ENCODE results near the gene MGAT4A. TPM values are rescaled to one million over a fixed set of nuclear protein-coding genes. Genes with fewer than 3 reads are reported as not detected.

MGAT4A gene
- total and polyA plus RNA-seq, 2 of the 13 experiments (the other 11 are each of a cell fraction or from before 2014, with no cell fraction given) = 47.2 to 90.9 TPM

- H3K9ac ChIP-seq (ENCODE audit: insufficient read depth, low read depth, low read length) = no peak overlapping the region
- TF ChIP-seq SMAD3 (CRISPR knock-in tag; IDR thresholded peaks at IDR 0.05) (no peak), ETS1 (CRISPR knock-in tag; IDR thresholded peaks at IDR 0.05) (no peak), AHR (CRISPR knock-in tag; IDR thresholded peaks at IDR 0.05) (no peak), ATM (IDR thresholded peaks at IDR 0.05; ENCODE audit: borderline replicate concordance) (no peak), GABPA (IDR thresholded peaks at IDR 0.05; ENCODE audit: low read depth, low read length) (no peak), GABPA (CRISPR knock-in tag; IDR thresholded peaks at IDR 0.05; ENCODE audit: low read depth) (no peak), FIP1L1 (IDR thresholded peaks at IDR 0.05; ENCODE audit: borderline replicate concordance, insufficient read depth, low read depth, low read length) (no peak), ATRX (CRISPR knock-in tag; IDR thresholded peaks at IDR 0.05; ENCODE audit: borderline replicate concordance) (no peak), GLI4 (CRISPR knock-in tag; IDR thresholded peaks at IDR 0.05; ENCODE audit: borderline replicate concordance) (no peak), RARG (CRISPR knock-in tag; IDR thresholded peaks at IDR 0.05; ENCODE audit: low read depth) (no peak), DDIT3 (CRISPR knock-in tag; IDR thresholded peaks at IDR 0.05) (no peak), SOX6 (IDR thresholded peaks at IDR 0.05) (no peak), SOX6 (CRISPR knock-in tag; IDR thresholded peaks at IDR 0.05) (no peak), TCF7L2 (IDR thresholded peaks at IDR 0.05; ENCODE audit: low read depth, low read length) (no peak), XBP1 (CRISPR knock-in tag; IDR thresholded peaks at IDR 0.05) (no peak), ATF3 (CRISPR knock-in tag; IDR thresholded peaks at IDR 0.05) (no peak), TGIF2 (CRISPR knock-in tag; IDR thresholded peaks at IDR 0.05) (no peak), CC2D1A (CRISPR knock-in tag; IDR thresholded peaks at IDR 0.05) (no peak), PHF21A (CRISPR knock-in tag; IDR thresholded peaks at IDR 0.05) (no peak), ZNF577 (CRISPR knock-in tag; IDR thresholded peaks at IDR 0.05; ENCODE audit: borderline replicate concordance, low read depth) (no peak)
- H3K27ac ChIP-seq (ENCODE audit: extremely low read length, insufficient read depth, low read length) = no peak overlapping the region
- WGBS (ENCODE audit: low lambda C conversion rate) = 51% methylated on average over 4 of the region's 4 CpGs
- in situ Hi-C loops (cut with HindIII; ENCODE audit: extremely low pct_ligation_motif_present, low pct_unique_long_range_greater_than_20kb) (no loop called here), intact Hi-C loops (cut with micrococcal nuclease; ENCODE audit: unreplicated experiment) (no loop called here)
- ChIA-PET CTCF (ENCODE audit: low intra/inter-chr PET ratio, low total read pairs) (no interaction called here), POLR2A (interaction anchor here (0.7 to 1.2 kb wide), 2 partner anchors 18 to 26 kb away, joined by 3 read pairs; no protein-coding TSS in a partner anchor)
- no peaks in the 10 kb centered on the region for H4K20me1 ChIP-seq (ENCODE audit: insufficient read depth, low read length)
- DNase-seq (ENCODE audit: low spot score) (no peak), ATAC-seq (no peak), FAIRE-seq (no peak)
- peaks cover 16% of the 10 kb centered on the region for H3K9me3 ChIP-seq (ENCODE audit: low read length)
- no peak overlapping the region for H3K4me3 ChIP-seq (replicated peaks in 1 of 3; ENCODE audit: insufficient read depth in 1 of 3, low read depth in 2 of 3, low read length in 3 of 3)
- no peak overlapping the region for H3K4me2 ChIP-seq (ENCODE audit: low read depth, low read length)
- peaks cover 42% of the 10 kb centered on the region for H3K4me1 ChIP-seq (ENCODE audit: insufficient read depth, low read length)
- H3K79me2 ChIP-seq (ENCODE audit: insufficient read depth, low read length) = no peaks in the 10 kb centered on the region
- no TSS peak for BruUV-seq (replicated peaks)
- H3K27me3 ChIP-seq (ENCODE audit: control insufficient read depth in 1 of 2, insufficient read depth in 2 of 2, low read length in 2 of 2) = no peaks in the 10 kb centered on the region
- no peaks in the 10 kb centered on the region for H3K36me3 ChIP-seq (replicated peaks in 1 of 2; ENCODE audit: control insufficient read depth in 1 of 2, insufficient read depth in 2 of 2, low read length in 2 of 2)
- H2AFZ ChIP-seq (ENCODE audit: low read length) = no peak overlapping the region
These were observed 47.2 kb upstream of the MGAT4A start for GRCh38 chr2:98778151-98778550.
